ENCODE data around the gene ESRRA. TPM values are rescaled to one million over a fixed set of nuclear protein-coding genes. Genes with fewer than 3 reads are reported as not detected.

ESRRA gene
- total and polyA plus RNA-seq, 9 of the 15 experiments (the other 6 are each of a cell fraction or from before 2014, with no cell fraction given): 0.27 to 89.7 (median 23.7) TPM

GRCh38 chr11:64304316-64305072, 830 bp upstream of the ESRRA start (continued):
- no peak for TF ChIP-seq ZNF76 (CRISPR knock-in tag; IDR thresholded peaks at IDR 0.05; ENCODE audit: borderline replicate concordance)
- TF ChIP-seq HNRNPK (IDR thresholded peaks at IDR 0.05; ENCODE audit: low read depth, low read length, poor library complexity, severe bottlenecking): no peak
- TF ChIP-seq ZNF436 (CRISPR knock-in tag; IDR thresholded peaks at IDR 0.05): no peak
- TF ChIP-seq ZNF280B (CRISPR knock-in tag; IDR thresholded peaks at IDR 0.05): no peak
- TF ChIP-seq BCOR (IDR thresholded peaks at IDR 0.05): no peak; the same call in 1 of the 2 replicates
- peak in 1 of 2 experiments; percentile 63; a peak in 3 of 4 replicates for TF ChIP-seq MLLT1 (IDR thresholded peaks at IDR 0.05)
- no peak for TF ChIP-seq ZNF449 (CRISPR knock-in tag; IDR thresholded peaks at IDR 0.05)
- TF ChIP-seq ZBTB12 (CRISPR knock-in tag; IDR thresholded peaks at IDR 0.05): no peak
- no peak for TF ChIP-seq SMARCB1 (IDR thresholded peaks at IDR 0.05; ENCODE audit: insufficient read length, low read depth)
- no peak for TF ChIP-seq U2AF2 (optimal IDR thresholded peaks at IDR 0.05; ENCODE audit: low read depth, low read length)
- no peak for TF ChIP-seq ZNF512 (tag; IDR thresholded peaks at IDR 0.05)
- no peak for TF ChIP-seq ZBTB2 (IDR thresholded peaks at IDR 0.05)
- TF ChIP-seq ESRRB (CRISPR knock-in tag; IDR thresholded peaks at IDR 0.05; ENCODE audit: borderline replicate concordance): no peak
- TF ChIP-seq NFRKB (IDR thresholded peaks at IDR 0.05; ENCODE audit: low read depth): peak; percentile 88
- no peak for TF ChIP-seq MLX (CRISPR knock-in tag; conservative IDR thresholded peaks at IDR 0.05)
- TF ChIP-seq NRF1 (conservative IDR thresholded peaks at IDR 0.05 in 1 of 2, IDR thresholded peaks at IDR 0.05 in 1 of 2): peak; percentile 55 to 62
